ACC112 (cell line): ENCODE results near the gene ATXN1.

Experiments
- H2AFZ ChIP-seq: fragments of 200-600 bp; sonication (generic); one replicate; pipeline ENCODE4 v1.6.0; 2017; ENCODE audit warnings: antibody characterized with exemption, low read length; ENCODE audit not compliant: unreplicated experiment
- H3K27ac ChIP-seq: fragments of 200-600 bp; sonication (generic); 2 replicates; pipeline ENCODE4 v1.5.1; 2014; ENCODE audit warnings: low read depth, mild to moderate bottlenecking, antibody characterized with exemption, low read length, moderate library complexity
- H3K27me3 ChIP-seq: fragments of 200-600 bp; sonication (generic); 2 replicates; pipeline ENCODE4 v1.6.1; 2014; ENCODE audit warnings: mild to moderate bottlenecking, antibody characterized with exemption, low read length, moderate library complexity, mixed read lengths; ENCODE audit not compliant: insufficient read depth
- H3K36me3 ChIP-seq: fragments of 200-600 bp; sonication (generic); 2 replicates; pipeline ENCODE4 v1.6.1; 2016; ENCODE audit warnings: mild to moderate bottlenecking, antibody characterized with exemption, low read length, moderate library complexity, mixed read lengths; ENCODE audit not compliant: insufficient read depth
- H3K4me1 ChIP-seq: fragments of 200-600 bp; sonication (generic); one replicate; pipeline ENCODE4 v1.6.1; 2016; ENCODE audit warnings: low read length, mixed read lengths; ENCODE audit not compliant: insufficient read depth, unreplicated experiment, control insufficient read depth
- H3K4me3 ChIP-seq: fragments of 200-600 bp; sonication (generic); 2 replicates; pipeline ENCODE4 v1.5.1; 2014; ENCODE audit warnings: mild to moderate bottlenecking, low read depth, low read length
- H3K79me2 ChIP-seq: fragments of 200-600 bp; sonication (generic); one replicate; pipeline ENCODE4 v1.6.0; 2016; ENCODE audit warnings: low read length; ENCODE audit not compliant: control insufficient read depth, unreplicated experiment, insufficient read depth

ATXN1 gene

DNA sequence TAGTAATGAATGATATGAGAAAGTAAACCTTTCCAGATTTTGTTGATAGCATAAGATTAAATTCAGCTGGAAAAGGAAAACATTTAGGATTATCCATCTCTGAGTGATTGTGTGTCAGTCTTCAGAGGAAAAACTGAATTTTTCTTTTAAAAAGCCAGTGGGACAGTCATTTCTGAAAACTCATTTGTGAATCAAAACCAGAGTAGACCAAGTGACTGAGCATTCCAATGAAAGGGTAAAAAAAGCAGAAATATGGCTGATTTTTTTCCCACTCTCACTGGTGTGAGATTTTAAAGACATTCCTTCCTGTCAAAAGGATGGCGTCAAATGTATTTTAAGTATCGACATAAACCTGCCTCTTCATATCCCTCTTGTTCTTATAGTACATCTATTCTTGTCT, 308.9 kb downstream of the ATXN1 start:
- H3K4me3 ChIP-seq = no peak overlapping the region
- H3K36me3 ChIP-seq = no peaks in the 10 kb centered on the region
- no peak overlapping the region for H3K27ac ChIP-seq
- peaks cover 17% of the 10 kb centered on the region for H3K4me1 ChIP-seq
- no peaks in the 10 kb centered on the region for H3K79me2 ChIP-seq
- H3K27me3 ChIP-seq = no peaks in the 10 kb centered on the region
- H2AFZ ChIP-seq = no peak overlapping the region

DNA sequence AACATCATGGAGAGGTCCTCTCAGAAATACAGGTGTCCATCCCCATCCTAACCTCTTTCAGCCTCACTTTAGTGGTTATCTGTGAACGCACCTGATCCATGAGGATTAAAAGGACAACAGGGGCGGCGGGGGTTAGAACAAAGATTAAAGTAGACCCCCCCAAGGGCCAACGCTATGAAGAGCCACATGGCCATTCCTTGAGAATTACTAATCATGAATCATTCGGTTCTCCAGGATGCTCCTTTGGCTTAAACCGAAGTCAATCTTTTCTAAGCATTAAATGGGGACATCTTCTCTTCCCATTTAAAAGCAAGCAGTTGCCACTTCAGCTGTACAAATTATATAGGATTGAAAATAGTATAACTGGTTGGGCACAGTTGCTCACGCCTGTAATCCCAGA, 310.4 kb downstream of the ATXN1 start:
- H3K27me3 ChIP-seq = no peaks in the 10 kb centered on the region
- H3K27ac ChIP-seq = peak overlapping the region; percentile 68
- H3K4me1 ChIP-seq = peaks cover 17% of the 10 kb centered on the region
- no peaks in the 10 kb centered on the region for H3K36me3 ChIP-seq
- no peaks in the 10 kb centered on the region for H3K79me2 ChIP-seq
- no peak overlapping the region for H2AFZ ChIP-seq
- no peak overlapping the region; the same call in 1 of the 2 replicates for H3K4me3 ChIP-seq

DNA sequence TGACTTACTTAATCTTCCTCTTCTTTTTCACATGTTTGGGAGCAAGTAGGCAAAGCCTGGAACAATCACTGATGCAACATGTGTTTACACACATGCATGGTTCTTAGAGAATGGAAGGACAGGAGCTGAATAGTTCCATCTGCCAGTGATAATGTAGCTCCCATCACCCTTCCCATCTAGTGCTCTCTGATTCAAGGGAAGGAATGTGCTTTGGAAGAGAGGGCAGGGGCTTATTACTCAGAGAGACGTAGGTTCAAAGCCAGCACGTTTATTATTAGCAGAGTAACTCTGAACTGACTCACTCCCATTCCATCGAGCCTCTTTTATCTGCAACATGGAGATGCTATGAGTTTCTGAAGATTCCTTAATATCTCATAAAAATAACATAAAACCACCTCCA, 311.0 kb downstream of the ATXN1 start:
- Histone ChIP-seq H3K4me3 (no peak overlapping the region; the same call in 1 of the 2 replicates), H3K27ac (peak overlapping the region; percentile 68), H3K79me2 (no peaks in the 10 kb centered on the region), H2AFZ (no peak overlapping the region), H3K27me3 (no peaks in the 10 kb centered on the region), H3K4me1 (peaks cover 17% of the 10 kb centered on the region), H3K36me3 (no peaks in the 10 kb centered on the region)

DNA sequence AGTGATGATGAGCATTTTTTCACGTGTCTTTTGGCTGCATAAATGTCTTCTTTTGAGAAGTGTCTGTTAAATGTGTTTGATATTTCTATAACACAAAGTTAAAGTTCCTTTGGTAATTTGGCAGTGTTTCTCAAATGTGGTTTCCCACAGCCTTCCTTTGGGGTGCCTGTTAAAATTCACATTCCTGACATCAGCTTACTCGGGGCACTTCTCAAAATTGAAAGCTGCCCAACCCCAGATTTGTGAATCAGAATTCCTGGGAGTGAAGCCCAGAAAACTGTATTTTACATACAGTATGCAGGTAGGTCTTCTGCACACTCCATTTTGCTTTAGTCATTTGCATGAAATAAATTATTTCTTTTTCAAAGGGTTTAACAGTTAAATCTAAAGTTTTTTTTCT, 315.0 kb downstream of the ATXN1 start:
- Histone ChIP-seq H3K4me1 (peaks cover 14% of the 10 kb centered on the region), H3K27ac (no peak overlapping the region), H3K27me3 (no peaks in the 10 kb centered on the region), H3K79me2 (no peaks in the 10 kb centered on the region), H3K4me3 (no peak overlapping the region), H3K36me3 (no peaks in the 10 kb centered on the region), H2AFZ (no peak overlapping the region)

DNA sequence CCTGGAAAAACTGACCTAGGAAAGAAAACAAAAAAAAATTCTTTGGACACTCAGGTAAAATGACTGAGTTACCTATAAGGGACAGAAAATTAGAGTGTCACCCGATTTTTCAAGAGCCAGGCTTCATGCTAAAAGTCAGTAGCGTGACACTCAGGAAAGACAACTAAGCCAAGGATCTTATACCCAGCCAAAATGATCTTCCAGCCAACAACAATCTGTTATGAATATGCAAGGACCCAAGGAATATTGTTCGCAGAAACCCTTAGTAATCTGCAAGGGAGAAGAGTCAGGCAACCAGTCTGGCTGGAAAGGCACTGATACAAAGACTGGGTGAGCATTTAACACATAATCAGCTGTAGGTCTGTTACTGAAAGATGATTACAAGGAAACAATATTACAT, 319.2 kb downstream of the ATXN1 start:
- peaks cover 4% of the 10 kb centered on the region for H3K4me1 ChIP-seq
- H3K27ac ChIP-seq = no peak overlapping the region
- no peak overlapping the region for H2AFZ ChIP-seq
- no peak overlapping the region for H3K4me3 ChIP-seq
- H3K79me2 ChIP-seq = no peaks in the 10 kb centered on the region
- H3K27me3 ChIP-seq = no peaks in the 10 kb centered on the region
- no peaks in the 10 kb centered on the region for H3K36me3 ChIP-seq

DNA sequence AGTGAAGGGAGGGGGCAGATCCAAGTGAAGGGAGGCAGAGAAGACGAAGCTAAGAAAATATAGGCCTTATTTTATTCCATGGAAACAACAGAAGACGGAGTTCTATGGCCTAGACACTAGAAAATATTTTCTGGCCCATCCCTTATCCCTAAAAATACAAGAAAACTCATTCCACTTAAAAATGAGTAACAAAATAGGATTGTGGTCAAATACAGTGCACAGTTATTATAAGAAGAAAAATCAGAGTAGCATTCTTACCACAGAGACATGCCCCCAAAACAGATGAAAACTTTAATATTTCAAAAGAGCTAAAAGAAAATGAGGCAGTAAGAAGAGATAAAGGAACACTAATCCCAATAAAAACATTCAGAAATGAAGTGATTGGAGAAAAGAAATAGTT, 320.0 kb downstream of the ATXN1 start:
- Histone ChIP-seq H3K27me3 (no peaks in the 10 kb centered on the region), H3K4me1 (peaks cover 4% of the 10 kb centered on the region), H3K27ac (no peak overlapping the region)

DNA sequence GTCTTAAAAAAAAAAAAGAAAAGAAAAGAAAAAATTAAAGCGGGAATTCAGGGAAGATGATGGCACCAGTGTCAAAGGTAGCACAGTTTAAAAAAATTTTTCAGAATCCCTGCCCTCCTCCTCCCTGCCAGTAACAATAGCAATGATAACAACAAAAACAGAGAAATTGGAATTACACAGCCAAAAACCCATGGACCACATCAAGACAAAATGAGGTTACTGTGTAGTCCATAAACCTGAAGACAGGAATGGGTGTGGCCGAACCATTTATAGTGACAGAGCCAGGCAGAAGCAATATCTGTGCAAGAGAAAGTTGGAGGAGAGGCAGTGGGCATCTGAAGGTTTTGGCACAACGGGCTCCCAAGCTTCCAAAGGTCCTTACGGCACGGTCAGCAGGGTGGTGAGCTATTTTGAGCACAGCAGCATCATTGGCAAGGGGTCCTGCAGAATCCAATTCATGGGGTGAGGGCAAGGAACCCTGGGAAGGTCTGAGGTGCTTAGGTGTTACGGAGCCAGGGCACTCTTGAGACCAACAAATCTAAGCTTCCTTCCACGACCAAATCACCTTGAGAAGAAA, 320.5 kb downstream of the ATXN1 start:
- H3K36me3 ChIP-seq = no peaks in the 10 kb centered on the region
- no peaks in the 10 kb centered on the region for H3K79me2 ChIP-seq
- no peaks in the 10 kb centered on the region for H3K27me3 ChIP-seq
- no peak overlapping the region for H2AFZ ChIP-seq
- no peak overlapping the region for H3K4me3 ChIP-seq
- H3K27ac ChIP-seq = no peak overlapping the region
- H3K4me1 ChIP-seq = peaks cover 4% of the 10 kb centered on the region

More for the DNA sequence above, 320.0 kb downstream of the ATXN1 start:
- Histone ChIP-seq H3K4me3 (no peak overlapping the region), H2AFZ (no peak overlapping the region), H3K79me2 (no peaks in the 10 kb centered on the region), H3K36me3 (no peaks in the 10 kb centered on the region)

DNA sequence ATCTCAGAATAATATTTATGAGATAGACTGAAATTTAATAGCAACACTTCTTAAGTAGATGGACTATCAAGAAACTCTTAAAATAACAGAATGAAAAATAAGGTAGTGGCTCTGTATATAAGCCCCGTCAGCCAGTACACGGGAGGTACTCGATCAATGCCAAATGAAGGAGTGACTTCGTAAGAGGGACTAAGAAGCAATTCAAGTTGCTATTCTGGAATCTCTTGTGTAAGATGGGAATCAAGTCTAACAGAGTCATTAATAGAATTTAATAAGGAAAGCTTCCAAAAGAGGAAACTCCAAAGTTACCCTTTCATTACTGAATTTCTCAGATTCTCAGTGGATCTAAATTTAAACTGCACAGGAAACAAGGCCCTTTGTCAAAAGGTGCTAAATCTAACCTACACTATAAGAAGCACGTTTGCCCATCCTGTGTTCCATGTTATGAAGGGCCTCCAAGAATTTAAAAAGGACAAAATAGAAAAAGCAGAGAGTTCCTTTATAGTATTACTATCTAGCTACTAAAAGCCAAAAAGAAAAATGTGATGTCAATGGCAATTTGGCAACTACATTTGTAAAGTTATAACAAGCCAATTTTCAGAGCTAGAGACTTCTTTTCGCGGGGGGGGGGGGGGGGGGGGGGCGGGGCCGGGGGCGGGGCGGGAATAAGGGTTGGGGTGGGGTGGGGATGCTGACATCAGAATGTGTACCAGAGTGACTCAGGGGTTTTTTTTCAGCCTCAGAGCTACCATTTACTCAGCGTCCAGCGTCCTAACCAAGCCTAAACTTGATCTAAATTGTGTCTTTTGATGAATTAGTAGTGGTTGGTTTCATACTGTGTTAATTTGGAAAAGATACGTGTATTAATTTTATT, 322.3 kb downstream of the ATXN1 start:
- no peaks in the 10 kb centered on the region for H3K79me2 ChIP-seq
- H3K4me1 ChIP-seq = peaks cover 12% of the 10 kb centered on the region
- H3K27ac ChIP-seq = peak overlapping the region; percentile 41
- H3K36me3 ChIP-seq = no peaks in the 10 kb centered on the region
- no peak overlapping the region for H3K4me3 ChIP-seq
- no peak overlapping the region for H2AFZ ChIP-seq
- no peaks in the 10 kb centered on the region for H3K27me3 ChIP-seq

DNA sequence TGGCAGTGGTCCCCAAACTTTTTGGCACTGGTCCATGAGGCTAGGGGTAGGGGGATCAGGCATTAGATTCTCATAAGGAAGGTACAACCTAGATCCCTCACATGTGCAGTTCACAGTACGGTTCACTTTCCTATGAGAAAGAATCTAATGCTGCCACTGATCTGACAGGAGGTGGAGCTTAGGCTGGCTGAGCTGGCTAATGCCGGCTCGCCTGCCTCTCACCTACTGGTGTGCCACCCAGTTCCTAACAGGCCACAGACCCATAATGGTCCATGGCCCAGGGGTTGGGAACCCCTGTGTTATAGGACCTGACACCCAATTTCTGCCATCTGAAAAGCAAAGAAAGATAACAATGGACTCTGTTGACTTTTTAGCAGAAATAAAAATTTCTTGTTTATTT, 323.3 kb downstream of the ATXN1 start:
- Histone ChIP-seq H3K36me3 (no peaks in the 10 kb centered on the region), H2AFZ (no peak overlapping the region), H3K4me1 (peaks cover 12% of the 10 kb centered on the region), H3K27ac (no peak overlapping the region), H3K27me3 (no peaks in the 10 kb centered on the region), H3K79me2 (no peaks in the 10 kb centered on the region), H3K4me3 (no peak overlapping the region)

DNA sequence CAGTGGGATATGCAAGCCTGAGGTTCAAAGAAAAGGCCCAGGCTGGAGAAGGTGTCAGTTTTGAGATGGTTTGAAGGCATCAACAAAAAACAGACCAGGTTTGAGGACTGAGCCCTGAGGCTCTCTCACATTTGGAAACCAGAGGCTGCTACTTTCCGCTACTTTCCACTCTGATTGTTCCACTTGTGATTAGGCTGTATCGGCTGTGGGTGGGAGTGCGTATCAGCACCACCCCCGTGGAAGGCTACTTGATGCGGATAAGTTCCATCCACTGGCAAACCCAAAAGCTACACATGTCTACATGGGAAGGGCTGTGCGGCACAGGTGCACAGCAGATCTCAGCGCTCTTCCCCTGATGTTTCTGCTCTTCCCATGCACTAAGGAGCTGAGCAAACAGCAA, 324.2 kb downstream of the ATXN1 start:
- no peaks in the 10 kb centered on the region for H3K27me3 ChIP-seq
- no peak overlapping the region for H3K27ac ChIP-seq
- H3K4me1 ChIP-seq = peaks cover 12% of the 10 kb centered on the region
- no peak overlapping the region for H2AFZ ChIP-seq
- H3K4me3 ChIP-seq = no peak overlapping the region
- no peaks in the 10 kb centered on the region for H3K36me3 ChIP-seq
- H3K79me2 ChIP-seq = no peaks in the 10 kb centered on the region

DNA sequence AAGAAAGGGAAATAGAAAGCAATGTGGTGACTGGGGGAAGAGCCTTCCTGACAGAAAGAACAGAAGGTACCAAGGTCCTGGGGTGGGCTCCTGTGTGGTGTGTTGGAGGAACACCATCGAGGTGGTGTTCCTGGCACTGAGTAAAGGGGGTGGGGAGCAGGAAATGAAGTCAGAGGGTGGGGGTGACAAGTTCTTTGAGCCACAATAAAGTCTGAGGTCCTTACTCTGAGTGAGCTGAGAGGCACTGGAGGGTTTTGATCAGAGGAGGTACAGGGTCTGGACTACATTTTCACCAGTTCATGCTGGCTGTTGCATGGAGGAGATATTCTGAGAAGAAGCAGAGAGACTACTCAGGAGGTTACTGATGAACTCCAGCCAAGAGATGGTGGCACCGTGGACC, 324.7 kb downstream of the ATXN1 start:
- H2AFZ ChIP-seq = no peak overlapping the region
- H3K4me1 ChIP-seq = peaks cover 12% of the 10 kb centered on the region
- no peaks in the 10 kb centered on the region for H3K79me2 ChIP-seq
- no peak overlapping the region for H3K4me3 ChIP-seq
- no peaks in the 10 kb centered on the region for H3K27me3 ChIP-seq
- H3K27ac ChIP-seq = no peak overlapping the region
- H3K36me3 ChIP-seq = no peaks in the 10 kb centered on the region
